Tibial nerve (tissue), 4 donors: ENCODE measurements around the gene TFR2. TPM values are rescaled to one million over a fixed set of nuclear protein-coding genes. Genes with fewer than 3 reads are reported as not detected.

ENCODE experiments used
- DNase-seq, 2 donors: peaks; one replicate each; pipeline ENCODE4 v3.0.0-alpha.2; 2019; ENCODE audit warnings: low spot score in 2 of 2
- H3K27ac ChIP-seq, 4 donors: fragments of 200-600 bp; sonication (generic) in 3 of 4; one replicate each; pipeline ENCODE4 v1.5.1; 2017 to 2019; ENCODE audit warnings: mild to moderate bottlenecking in 1 of 4
- H3K27me3 ChIP-seq, 2 donors: fragments of 200-600 bp; sonication (generic) in 1 of 2; one replicate each; pipeline versions ENCODE4 v1.5.1 to v1.6.0; 2017 to 2019
- H3K36me3 ChIP-seq, 3 donors: fragments of 200-600 bp; sonication (generic); one replicate each; pipeline ENCODE4 v1.5.1; 2018 to 2019
- H3K4me1 ChIP-seq, 4 donors: fragments of 200-600 bp; sonication (generic) in 3 of 4; one replicate each; pipeline ENCODE4 v1.5.1; 2017 to 2019
- H3K4me3 ChIP-seq, 4 donors: fragments of 200-600 bp; sonication (generic) in 3 of 4; one replicate each; pipeline ENCODE4 v1.5.1; 2017 to 2019; ENCODE audit warnings: mild to moderate bottlenecking in 1 of 4, moderate library complexity in 1 of 4
- H3K9me3 ChIP-seq, 4 donors: fragments of 200-600 bp; sonication (generic) in 3 of 4; one replicate each; pipeline ENCODE4 v1.5.1; 2017 to 2019
- EP300 ChIP-seq, 2 donors: sonication (generic); formaldehyde crosslinking; IDR thresholded peaks; one replicate each; pipeline ENCODE4 v1.6.1; 2017; ENCODE audit warnings: antibody characterized with exemption in 2 of 2, mild to moderate bottlenecking in 1 of 2
- POLR2A ChIP-seq, 2 donors: fragments of 450-650 bp; IDR thresholded peaks; one replicate each; pipeline ENCODE4 v1.6.1; 2017; ENCODE audit warnings: antibody characterized with exemption in 2 of 2, mild to moderate bottlenecking in 2 of 2, moderate library complexity in 2 of 2
- WGBS, 2 donors: methylation state at CpG; one replicate each; pipeline ENCODE4 v1.1.5; 2018; 5-methylcytosine and 5-hydroxymethylcytosine counted together
- total RNA-seq, 4 donors: library from RNA; depleted of rRNA; stranded (reverse); fragments of >200 nt; gene quantifications; one replicate each; pipeline ENCODE4 v1.1.0, GENCODE V29; 2016
- TF ChIP-seq, protein P1 (sequence below), 5 experiments: fragments of 200-600 bp in 3 of 5; fragments of 450-650 bp in 2 of 5; sonication (generic) in 3 of 5; IDR thresholded peaks; one replicate each; pipeline ENCODE4 v1.5.1; 2016 to 2019; ENCODE audit warnings: antibody characterized with exemption in 5 of 5, mild to moderate bottlenecking in 3 of 5, moderate library complexity in 2 of 5

The TFR2 gene
- total RNA-seq, 4 donors from 2014 or later: 2.1 TPM; not detected in 3

- Histone ChIP-seq H3K4me3 (no peak overlapping the region), H3K27me3 (no peaks in the 10 kb centered on the region), H3K36me3 (peaks cover 19 to 86% (median 53%) of the 10 kb centered on the region in 3 donors), H3K27ac (peak overlapping the region in 3 of 4 donors; percentile 76 to 99 (median 95)), H3K9me3 (no peaks in the 10 kb centered on the region), H3K4me1 (peaks cover 0 to 61% (median 26%) of the 10 kb centered on the region in 4 donors)
- 73% methylated on average over 19 to 29 of the region's 29 CpGs for WGBS, 2 donors
- no peak for TF ChIP-seq EP300 (IDR thresholded peaks at IDR 0.05)
- DNase-seq: no peak
These were observed 40.3 kb upstream of the TFR2 start for GRCh38 chr7:100681491-100682227.

- Histone ChIP-seq H3K4me1 (peaks cover 0 to 67% (median 35%) of the 10 kb centered on the region in 4 donors), H3K27ac (peak overlapping the region; percentile 68 to 99 (median 86)), H3K27me3 (no peaks in the 10 kb centered on the region), H3K36me3 (peaks cover 19 to 80% (median 45%) of the 10 kb centered on the region in 3 donors), H3K4me3 (no peak overlapping the region), H3K9me3 (no peaks in the 10 kb centered on the region)
- TF ChIP-seq EP300 (IDR thresholded peaks at IDR 0.05): no peak
- TF ChIP-seq POLR2A (IDR thresholded peaks at IDR 0.05): no peak
- TF ChIP-seq, protein P1, sequence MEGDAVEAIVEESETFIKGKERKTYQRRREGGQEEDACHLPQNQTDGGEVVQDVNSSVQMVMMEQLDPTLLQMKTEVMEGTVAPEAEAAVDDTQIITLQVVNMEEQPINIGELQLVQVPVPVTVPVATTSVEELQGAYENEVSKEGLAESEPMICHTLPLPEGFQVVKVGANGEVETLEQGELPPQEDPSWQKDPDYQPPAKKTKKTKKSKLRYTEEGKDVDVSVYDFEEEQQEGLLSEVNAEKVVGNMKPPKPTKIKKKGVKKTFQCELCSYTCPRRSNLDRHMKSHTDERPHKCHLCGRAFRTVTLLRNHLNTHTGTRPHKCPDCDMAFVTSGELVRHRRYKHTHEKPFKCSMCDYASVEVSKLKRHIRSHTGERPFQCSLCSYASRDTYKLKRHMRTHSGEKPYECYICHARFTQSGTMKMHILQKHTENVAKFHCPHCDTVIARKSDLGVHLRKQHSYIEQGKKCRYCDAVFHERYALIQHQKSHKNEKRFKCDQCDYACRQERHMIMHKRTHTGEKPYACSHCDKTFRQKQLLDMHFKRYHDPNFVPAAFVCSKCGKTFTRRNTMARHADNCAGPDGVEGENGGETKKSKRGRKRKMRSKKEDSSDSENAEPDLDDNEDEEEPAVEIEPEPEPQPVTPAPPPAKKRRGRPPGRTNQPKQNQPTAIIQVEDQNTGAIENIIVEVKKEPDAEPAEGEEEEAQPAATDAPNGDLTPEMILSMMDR (IDR thresholded peaks at IDR 0.05): no peak
- DNase-seq: no peak
- WGBS, 2 donors: 48 to 60% methylated on average over 15 to 18 of the region's 18 CpGs
These were observed 39.4 kb upstream of the TFR2 start for GRCh38 chr7:100680576-100681271.

GRCh38 chr7:100679927-100680575 is 38.7 kb upstream of the TFR2 start:
- WGBS, 2 donors: 31 to 35% methylated on average over 11 to 13 of the region's 13 CpGs

DNA sequence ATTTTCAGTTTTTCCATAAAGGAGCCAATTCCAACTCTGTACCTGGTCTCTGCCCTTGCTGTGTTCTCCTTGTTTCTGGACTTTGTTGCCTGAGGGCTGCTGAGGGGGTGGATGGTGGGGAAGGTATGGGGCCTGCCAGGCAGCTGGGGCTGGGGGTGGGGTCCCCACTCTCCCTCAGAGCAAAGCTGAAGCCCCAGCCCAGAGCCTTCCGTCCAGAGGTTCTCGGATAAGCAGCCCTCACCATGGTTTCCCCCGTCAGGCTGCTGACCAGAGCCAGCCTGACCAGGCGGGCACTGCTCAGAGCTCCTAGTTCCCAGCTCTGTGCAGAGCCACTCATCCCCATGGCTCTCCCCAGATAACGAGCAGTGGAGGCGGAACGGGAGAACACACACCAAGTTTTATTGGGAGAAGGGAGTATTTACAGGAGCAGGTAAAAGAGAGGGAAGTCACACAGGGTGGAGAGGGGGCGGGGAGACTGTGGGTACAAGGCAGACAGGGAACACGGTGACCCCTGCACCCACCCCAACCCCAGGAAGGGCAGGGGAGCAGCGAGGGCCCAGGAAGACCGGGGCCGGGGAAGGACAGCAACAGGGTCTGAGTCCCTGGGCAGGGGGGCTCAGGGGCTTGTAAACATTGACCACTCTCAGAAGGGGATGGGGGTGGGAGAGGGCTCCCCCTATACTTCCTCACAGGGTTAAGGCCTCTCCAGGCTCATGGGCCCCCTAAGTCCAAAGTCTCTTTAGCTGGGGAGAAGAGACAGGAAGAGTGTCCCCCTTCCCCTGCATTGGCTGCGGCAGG is 38.0 kb upstream of the TFR2 start:
- DNase-seq: no peak
- H3K4me3 ChIP-seq: no peak overlapping the region
- peak overlapping the region; percentile 68 to 99 (median 86) for H3K27ac ChIP-seq
- H3K27me3 ChIP-seq: no peaks in the 10 kb centered on the region
- TF ChIP-seq POLR2A (IDR thresholded peaks at IDR 0.05): no peak
- TF ChIP-seq EP300 (IDR thresholded peaks at IDR 0.05): no peak
- H3K4me1 ChIP-seq: peaks cover 0 to 69% (median 35%) of the 10 kb centered on the region in 4 donors
- peaks cover 16 to 66% (median 35%) of the 10 kb centered on the region in 3 donors for H3K36me3 ChIP-seq
- H3K9me3 ChIP-seq: no peaks in the 10 kb centered on the region
- 56 to 57% methylated on average over 13 of the region's 13 CpGs for WGBS, 2 donors

More at GRCh38 chr7:100679927-100680575, 38.7 kb upstream of the TFR2 start:
- peak; percentile 59 to 86 for DNase-seq
- H3K27ac ChIP-seq: peak overlapping the region; percentile 68 to 99 (median 86)
- H3K4me1 ChIP-seq: peaks cover 0 to 69% (median 35%) of the 10 kb centered on the region in 4 donors
- peaks cover 19 to 73% (median 42%) of the 10 kb centered on the region in 3 donors for H3K36me3 ChIP-seq
- no peak overlapping the region for H3K4me3 ChIP-seq
- no peaks in the 10 kb centered on the region for H3K27me3 ChIP-seq
- peak in 1 of 2 donors; percentile 72 for TF ChIP-seq EP300 (IDR thresholded peaks at IDR 0.05)
- TF ChIP-seq, protein P1 (IDR thresholded peaks at IDR 0.05): no peak
- no peaks in the 10 kb centered on the region for H3K9me3 ChIP-seq

DNA sequence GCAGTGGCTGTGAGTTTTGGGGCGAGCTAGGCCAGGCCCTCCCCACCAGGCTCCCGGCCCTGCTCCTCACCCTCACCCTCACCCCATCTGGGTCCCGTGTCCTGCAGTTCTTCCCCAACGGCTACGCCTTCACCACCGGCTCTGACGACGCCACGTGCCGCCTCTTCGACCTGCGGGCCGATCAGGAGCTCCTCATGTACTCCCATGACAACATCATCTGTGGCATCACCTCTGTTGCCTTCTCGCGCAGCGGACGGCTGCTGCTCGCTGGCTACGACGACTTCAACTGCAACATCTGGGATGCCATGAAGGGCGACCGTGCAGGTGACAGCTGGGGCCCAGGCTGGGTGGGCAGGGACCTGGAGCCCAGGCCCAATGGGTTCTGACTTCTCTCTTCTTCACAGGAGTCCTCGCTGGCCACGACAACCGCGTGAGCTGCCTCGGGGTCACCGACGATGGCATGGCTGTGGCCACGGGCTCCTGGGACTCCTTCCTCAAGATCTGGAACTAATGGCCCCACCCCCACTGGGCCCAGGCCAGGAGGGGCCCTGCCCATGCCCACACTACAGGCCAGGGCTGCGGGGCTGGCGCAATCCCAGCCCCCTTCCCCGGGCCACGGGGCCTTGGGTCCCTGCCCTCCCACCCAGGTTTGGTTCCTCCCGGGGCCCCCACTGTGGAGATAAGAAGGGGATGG is 37.1 kb upstream of the TFR2 start:
- peak overlapping the region in 3 of 4 donors; percentile 78 to 99 (median 95) for H3K27ac ChIP-seq
- H3K27me3 ChIP-seq: no peaks in the 10 kb centered on the region
- DNase-seq: no peak
- no peaks in the 10 kb centered on the region for H3K9me3 ChIP-seq
- 73 to 74% methylated on average over 32 to 35 of the region's 35 CpGs for WGBS, 2 donors
- peaks cover 0 to 69% (median 35%) of the 10 kb centered on the region in 4 donors for H3K4me1 ChIP-seq
- TF ChIP-seq, protein P1 (IDR thresholded peaks at IDR 0.05): no peak
- no peak for TF ChIP-seq EP300 (IDR thresholded peaks at IDR 0.05)
- no peak for TF ChIP-seq POLR2A (IDR thresholded peaks at IDR 0.05)
- H3K4me3 ChIP-seq: no peak overlapping the region
- H3K36me3 ChIP-seq: peaks cover 10 to 57% (median 27%) of the 10 kb centered on the region in 3 donors
